CD4-positive, alpha-beta T cell treated with Interleukin-17A for 1 hour (primary cell): ENCODE measurements around the gene TDRD1.

Source experiments
- DNase-seq: peaks from one replicate; pipeline ENCODE4 v3.0.0-alpha.2; 2020

TDRD1 gene

GRCh38 chr10:114179747-114180146 lies 594 bp downstream of the TDRD1 start:
- DNase-seq, result no peak

GRCh38 chr10:114180937-114181336 lies 1.8 kb downstream of the TDRD1 start:
- no peak for DNase-seq

- no peak for DNase-seq
Measured at GRCh38 chr10:114181971-114182370, 2.8 kb downstream of the TDRD1 start.

- DNase-seq, result no peak
Measured at GRCh38 chr10:114183563-114183962, 4.4 kb downstream of the TDRD1 start.

GRCh38 chr10:114184276-114184675 lies 5.1 kb downstream of the TDRD1 start:
- DNase-seq, result no peak

GRCh38 chr10:114188001-114188400 lies 8.8 kb downstream of the TDRD1 start:
- no peak for DNase-seq

- no peak for DNase-seq
Measured at GRCh38 chr10:114188900-114189299, 9.7 kb downstream of the TDRD1 start.

- DNase-seq, result no peak
Measured at GRCh38 chr10:114189700-114190099, 10.5 kb downstream of the TDRD1 start.

GRCh38 chr10:114195079-114195478 lies 15.9 kb downstream of the TDRD1 start:
- DNase-seq, result no peak

GRCh38 chr10:114199239-114199638 lies 20.1 kb downstream of the TDRD1 start:
- no peak for DNase-seq

- no peak for DNase-seq
Measured at GRCh38 chr10:114202812-114203211, 23.7 kb downstream of the TDRD1 start.

GRCh38 chr10:114206902-114207301 lies 27.7 kb downstream of the TDRD1 start:
- DNase-seq, result no peak

GRCh38 chr10:114207349-114207748 lies 28.2 kb downstream of the TDRD1 start:
- no peak for DNase-seq

GRCh38 chr10:114208351-114208750 lies 29.2 kb downstream of the TDRD1 start:
- no peak for DNase-seq

GRCh38 chr10:114212153-114212552 lies 33.0 kb downstream of the TDRD1 start:
- no peak for DNase-seq

- DNase-seq, result no peak
Measured at GRCh38 chr10:114215033-114215432, 35.9 kb downstream of the TDRD1 start.

GRCh38 chr10:114220281-114220680 lies 41.1 kb downstream of the TDRD1 start:
- DNase-seq, result no peak

- DNase-seq, result no peak
Measured at GRCh38 chr10:114221235-114221634, 42.1 kb downstream of the TDRD1 start.

GRCh38 chr10:114223066-114223465 lies 43.9 kb downstream of the TDRD1 start:
- no peak for DNase-seq

GRCh38 chr10:114228156-114228555 lies 49.0 kb downstream of the TDRD1 start:
- no peak for DNase-seq

GRCh38 chr10:114232561-114233176 lies 53.5 kb downstream of the TDRD1 start:
- DNase-seq, result no peak

GRCh38 chr10:114233482-114233881 lies 54.3 kb downstream of the TDRD1 start:
- DNase-seq, result no peak

- DNase-seq, result no peak
Measured at GRCh38 chr10:114234132-114234531, 55.0 kb downstream of the TDRD1 start.

- DNase-seq, result no peak
Measured at GRCh38 chr10:114239117-114239993, 60.2 kb downstream of the TDRD1 start, which contains the start of gene VWA2. VWA2 (plus strand) TSS chr10:114239254; CDS start chr10:114248714, 9,460 bp downstream.
